ENCODE results near the gene ACCS.

The ACCS gene

GRCh38 chr11:44128729-44129128, 62.7 kb downstream of the ACCS start:
- no peak for DNase-seq (ENCODE audit: extremely low read depth in 1 of 2, low read depth in 1 of 2)

DNA sequence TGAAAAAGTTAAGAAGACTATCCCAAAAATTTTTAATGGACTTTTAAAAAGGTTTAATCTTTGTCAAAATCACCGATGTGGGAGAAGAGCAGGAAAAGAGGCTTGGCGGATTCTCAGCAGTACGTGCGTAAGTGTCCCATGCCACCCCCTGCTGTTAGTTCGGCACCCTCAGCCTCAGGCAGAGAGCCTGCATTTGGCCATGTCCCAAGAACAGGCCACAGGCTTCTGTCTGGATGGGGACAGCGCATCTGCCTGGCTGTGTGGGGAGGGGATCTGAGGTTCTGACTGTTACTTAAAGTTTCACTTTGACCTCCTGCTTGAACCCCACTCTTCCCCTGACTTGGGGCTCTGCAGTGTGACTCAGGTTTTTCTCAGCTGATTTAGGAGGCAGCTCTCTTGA, 64.7 kb downstream of the ACCS start:
- no peak for DNase-seq (ENCODE audit: extremely low read depth in 1 of 2, low read depth in 1 of 2)

- no peak for DNase-seq (ENCODE audit: extremely low read depth in 1 of 2, low read depth in 1 of 2)
Observed at GRCh38 chr11:44133335-44133946, 67.4 kb downstream of the ACCS start.

All from activated CD8-positive, alpha-beta memory T cell treated with anti-CD3 and anti-CD28 coated beads for 1 hour (primary cell).